ENCODE data around the gene CTDSPL.

DNA sequence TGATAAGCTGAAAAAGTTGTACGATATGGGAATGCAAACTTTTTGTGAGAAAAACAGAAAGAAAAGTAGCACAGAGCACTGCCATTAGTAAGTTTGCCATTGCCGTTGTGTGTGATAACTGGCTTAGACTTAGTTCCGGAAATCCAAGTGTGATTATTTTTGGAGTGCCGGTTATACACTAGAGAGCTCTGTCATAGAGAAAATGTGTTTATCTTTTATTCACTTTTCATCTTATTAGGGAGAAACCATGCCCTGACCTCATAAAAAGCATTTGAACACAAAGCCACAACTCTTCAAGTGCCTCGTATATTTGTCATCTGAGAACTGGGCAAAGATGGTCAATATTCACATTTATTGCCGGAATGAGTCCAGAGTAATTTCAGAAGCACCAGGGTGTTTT, 36.1 kb downstream of the CTDSPL start:
- TF ChIP-seq EZH2 (IDR thresholded peaks at IDR 0.05) (no peak), FOXP2 (optimal IDR thresholded peaks at IDR 0.05; ENCODE audit: control extremely low read depth, extremely low read length, insufficient read depth) (no peak), POLR2AphosphoS5 (IDR thresholded peaks at IDR 0.05; ENCODE audit: borderline replicate concordance, low read depth, low read length) (no peak)
